Measurements from ENCODE around the gene GLRA1.

DNA sequence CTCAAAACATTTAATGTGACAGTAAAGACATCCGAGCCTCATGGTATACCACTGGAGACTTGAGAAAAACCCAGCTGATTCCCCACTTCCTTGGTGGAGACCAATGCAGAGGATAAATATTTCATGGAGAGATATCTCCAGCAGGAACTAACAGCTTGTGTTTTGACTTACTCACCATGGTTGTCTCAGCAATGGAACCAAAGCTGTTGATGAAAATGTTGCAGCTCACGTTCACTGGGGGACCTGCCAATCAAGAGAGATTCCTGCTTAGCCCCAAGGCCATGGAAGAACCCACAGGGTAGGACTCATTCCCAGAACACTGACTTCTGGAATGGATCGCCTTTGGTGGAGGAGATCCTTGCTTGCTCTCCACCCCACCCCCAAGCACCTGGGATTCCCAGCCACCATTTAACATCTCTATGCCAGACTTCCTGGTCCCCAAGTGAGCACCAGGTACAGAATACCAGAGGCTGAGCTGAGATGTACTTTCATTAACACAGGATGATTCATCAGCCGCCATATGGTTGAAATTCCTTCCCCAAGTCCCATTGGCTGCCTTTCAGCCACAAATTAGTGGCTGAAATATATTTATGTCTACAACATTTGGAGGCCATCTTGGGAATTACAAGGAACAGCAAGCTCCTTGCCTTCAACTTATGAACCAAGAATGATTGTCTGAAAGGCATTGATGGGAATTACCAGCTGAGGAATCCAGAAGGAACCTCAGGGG lies 37.9 kb downstream of the GLRA1 start:
- TF ChIP-seq, protein P1, sequence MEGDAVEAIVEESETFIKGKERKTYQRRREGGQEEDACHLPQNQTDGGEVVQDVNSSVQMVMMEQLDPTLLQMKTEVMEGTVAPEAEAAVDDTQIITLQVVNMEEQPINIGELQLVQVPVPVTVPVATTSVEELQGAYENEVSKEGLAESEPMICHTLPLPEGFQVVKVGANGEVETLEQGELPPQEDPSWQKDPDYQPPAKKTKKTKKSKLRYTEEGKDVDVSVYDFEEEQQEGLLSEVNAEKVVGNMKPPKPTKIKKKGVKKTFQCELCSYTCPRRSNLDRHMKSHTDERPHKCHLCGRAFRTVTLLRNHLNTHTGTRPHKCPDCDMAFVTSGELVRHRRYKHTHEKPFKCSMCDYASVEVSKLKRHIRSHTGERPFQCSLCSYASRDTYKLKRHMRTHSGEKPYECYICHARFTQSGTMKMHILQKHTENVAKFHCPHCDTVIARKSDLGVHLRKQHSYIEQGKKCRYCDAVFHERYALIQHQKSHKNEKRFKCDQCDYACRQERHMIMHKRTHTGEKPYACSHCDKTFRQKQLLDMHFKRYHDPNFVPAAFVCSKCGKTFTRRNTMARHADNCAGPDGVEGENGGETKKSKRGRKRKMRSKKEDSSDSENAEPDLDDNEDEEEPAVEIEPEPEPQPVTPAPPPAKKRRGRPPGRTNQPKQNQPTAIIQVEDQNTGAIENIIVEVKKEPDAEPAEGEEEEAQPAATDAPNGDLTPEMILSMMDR (conservative IDR thresholded peaks at IDR 0.05 in 1 of 2, IDR thresholded peaks at IDR 0.05 in 1 of 2; ENCODE audit: extremely low read depth in 1 of 2, insufficient read depth in 1 of 2, low read depth in 1 of 2, low read length in 2 of 2): no peak
- no peak for TF ChIP-seq EZH2 (IDR thresholded peaks at IDR 0.05; ENCODE audit: borderline replicate concordance, low read length)
